Stimulated activated CD8-positive, alpha-beta memory T cell treated with anti-CD3 and anti-CD28 coated beads, Interleukin-15, amount 100 ng/mL, for 48 hours (primary cell): ENCODE data around the gene DUOXA2.
"Not testable (repeated sequence)": the region's sequence is repeated elsewhere in the genome, so short reads cannot be mapped to it uniquely, and the experiment has no call there.

Experiments
- DNase-seq, 2 donors: peaks; one replicate each; pipeline ENCODE4 v3.0.0-alpha.2; 2020; ENCODE audit warnings: low read depth in 2 of 2

The DUOXA2 gene

GRCh38 chr15:45114076-45114750 lies at the start of gene DUOXA2, which contains the start of gene DUOX2:
Gene DUOXA2, plus strand, starts transcription at chr15:45114326. Its CDS starts 280 bp downstream, at chr15:45114606.
Gene DUOX2, minus strand, starts transcription at chr15:45114172. Its CDS starts 761 bp downstream, at chr15:45113411.
- DNase-seq = no peak

GRCh38 chr15:45064386-45064785 lies 49.7 kb upstream of the DUOXA2 start:
- no peak for DNase-seq

DNA sequence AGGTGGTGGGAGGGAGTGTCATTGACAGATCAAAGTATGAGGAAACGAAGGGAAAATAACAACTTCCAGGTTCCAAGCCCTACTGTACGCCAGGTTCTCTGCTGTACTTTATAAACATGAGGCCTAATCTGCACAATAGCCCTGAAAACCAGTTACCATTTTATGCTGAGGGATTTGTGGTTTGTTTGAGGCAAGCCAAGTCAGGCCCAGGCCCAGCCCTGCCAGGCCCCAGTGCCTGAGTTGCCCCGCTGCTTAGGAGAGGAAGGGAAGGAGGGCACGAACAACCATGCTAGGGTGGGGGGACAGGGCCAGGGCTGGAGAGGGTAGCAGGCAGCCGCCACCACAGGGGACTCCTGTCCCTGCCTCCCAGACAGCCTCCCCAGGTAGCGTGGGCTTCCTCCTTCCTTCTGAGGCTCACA lies 44.2 kb upstream of the DUOXA2 start:
- DNase-seq = not testable (repeated sequence)

DNA sequence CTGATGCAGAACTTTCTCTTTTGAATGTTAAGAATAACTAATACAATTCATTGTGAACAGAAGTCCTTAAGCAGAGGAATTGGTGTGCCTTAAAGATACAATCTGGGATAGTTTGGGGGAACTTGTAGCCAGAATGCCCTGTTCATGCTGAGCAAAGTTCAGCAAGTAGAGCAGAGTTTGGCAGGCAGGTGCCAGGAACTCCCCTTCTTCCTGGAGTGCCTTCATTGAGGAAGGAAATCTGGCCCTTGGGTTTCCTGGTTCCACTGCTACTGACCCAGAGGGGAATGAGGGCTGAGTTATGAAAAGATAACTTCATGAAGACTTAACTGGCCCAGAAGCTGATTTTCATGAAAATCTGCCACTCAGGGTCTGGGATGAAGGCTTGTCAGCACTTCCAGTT lies 40.5 kb upstream of the DUOXA2 start:
- not testable (repeated sequence) for DNase-seq

DNA sequence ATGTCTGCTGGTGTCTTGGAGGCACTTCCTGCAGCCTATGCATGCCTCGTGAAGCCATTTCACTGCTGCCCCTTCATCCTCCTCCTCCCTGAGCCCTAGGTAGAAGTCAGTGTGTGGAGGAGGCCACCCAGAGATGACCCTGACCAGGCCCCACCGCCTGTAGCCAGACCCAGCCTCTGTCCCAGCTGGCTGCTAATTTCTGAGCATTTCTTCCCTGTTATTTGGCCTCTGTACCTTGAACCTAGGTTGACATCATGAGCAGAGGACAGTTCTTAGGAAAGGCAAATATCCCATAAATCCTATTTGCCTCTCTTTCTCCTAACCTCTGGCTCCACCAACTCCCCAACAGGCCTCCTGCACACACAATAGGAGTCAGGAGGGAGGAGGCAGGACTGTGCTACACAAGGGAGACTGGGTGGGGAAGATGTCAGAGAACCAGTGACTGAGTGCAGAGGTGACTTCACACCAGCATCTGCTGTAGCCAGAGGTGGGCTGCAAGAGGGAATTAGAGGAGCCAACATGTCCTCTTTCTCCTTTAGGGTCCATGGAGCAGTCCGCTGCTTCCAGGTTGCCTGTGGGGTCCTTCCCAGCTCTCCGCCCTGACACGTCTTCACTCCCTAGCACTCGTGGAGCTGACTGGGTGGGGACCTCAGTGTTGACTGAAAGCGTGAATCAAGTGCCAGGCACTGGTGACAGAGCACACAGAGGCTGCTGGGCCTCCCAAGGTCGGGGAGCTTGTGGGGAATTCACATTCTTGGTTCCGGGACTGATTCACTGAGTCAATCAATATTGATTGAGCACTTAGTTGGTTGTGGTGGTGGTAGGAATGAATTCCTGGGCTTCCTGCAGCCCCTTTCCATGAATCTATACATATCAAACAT lies 38.4 kb upstream of the DUOXA2 start:
- not testable (repeated sequence) for DNase-seq

GRCh38 chr15:45077391-45077790 lies 36.7 kb upstream of the DUOXA2 start:
- DNase-seq = not testable (repeated sequence)

GRCh38 chr15:45079201-45079600 lies 34.9 kb upstream of the DUOXA2 start:
- not testable (repeated sequence) for DNase-seq

- DNase-seq = not testable (repeated sequence)
These were observed 34.4 kb upstream of the DUOXA2 start for GRCh38 chr15:45079628-45080246.

DNA sequence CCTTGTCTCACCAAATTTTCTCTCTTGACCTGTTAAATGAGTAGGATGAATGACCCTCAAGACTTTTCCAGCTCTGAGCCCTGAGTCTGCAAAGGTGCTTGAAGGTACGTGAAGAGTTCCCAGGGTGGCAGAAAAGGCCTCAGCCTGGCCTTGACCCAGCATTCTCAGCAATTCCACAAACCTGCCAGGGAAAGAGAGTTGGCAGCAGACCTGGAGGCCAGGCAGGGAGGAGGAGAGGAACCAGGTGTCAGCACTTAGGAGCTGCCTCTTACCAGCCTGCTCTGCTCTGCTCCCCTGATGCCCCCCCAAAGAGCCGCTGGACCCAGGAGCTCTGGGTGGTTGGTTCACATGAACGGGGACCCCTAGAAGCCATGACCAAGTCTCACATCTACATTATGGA lies 33.5 kb upstream of the DUOXA2 start:
- DNase-seq = not testable (repeated sequence)

- DNase-seq = not testable (repeated sequence)
These were observed 31.7 kb upstream of the DUOXA2 start for GRCh38 chr15:45082412-45082811.

- no peak for DNase-seq
These were observed 30.9 kb upstream of the DUOXA2 start for GRCh38 chr15:45083223-45083622.

DNA sequence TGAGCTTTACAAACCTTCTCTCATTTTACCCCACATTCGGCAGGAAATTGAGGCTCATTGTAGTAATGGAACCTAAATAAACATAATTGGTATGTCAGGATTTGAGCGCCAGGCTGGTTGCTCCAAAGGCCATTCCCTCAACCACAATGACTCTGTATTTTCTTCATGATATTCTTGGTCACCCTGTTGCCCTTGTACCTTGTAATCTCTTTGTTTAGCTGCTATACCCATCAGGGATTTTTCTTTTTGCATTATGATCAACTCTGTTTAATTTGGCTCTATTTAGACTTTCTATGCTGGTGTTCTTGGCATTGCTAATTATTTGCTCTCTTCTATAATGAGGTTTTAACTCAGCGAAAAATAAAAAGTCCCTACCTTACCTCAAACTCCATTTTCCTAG lies 30.0 kb upstream of the DUOXA2 start:
- DNase-seq = no peak

DNA sequence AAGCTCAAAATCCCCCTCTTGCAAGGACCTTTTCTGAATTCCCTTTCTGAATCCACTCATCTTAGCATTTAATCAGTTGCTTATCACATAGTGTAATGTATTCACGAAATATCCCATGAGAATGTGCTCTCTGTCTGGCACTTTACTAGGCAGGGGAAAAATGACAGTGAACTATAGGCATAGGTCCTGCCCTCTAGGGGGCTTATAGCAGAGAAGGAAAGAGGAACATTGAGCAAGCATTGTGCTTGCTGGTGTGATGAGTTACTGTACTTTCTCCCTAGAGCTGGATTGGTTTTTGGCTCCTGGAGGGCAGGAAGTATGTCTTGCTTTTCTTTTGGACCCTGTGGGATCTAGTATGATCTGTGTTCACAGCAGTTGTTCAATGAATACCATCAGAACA lies 26.6 kb upstream of the DUOXA2 start:
- DNase-seq = no peak

- DNase-seq = no peak
These were observed 25.1 kb upstream of the DUOXA2 start for GRCh38 chr15:45088801-45089711.

- no peak for DNase-seq
These were observed 24.3 kb upstream of the DUOXA2 start for GRCh38 chr15:45089712-45090373.

GRCh38 chr15:45091161-45091560 lies 23.0 kb upstream of the DUOXA2 start:
- DNase-seq = no peak

DNA sequence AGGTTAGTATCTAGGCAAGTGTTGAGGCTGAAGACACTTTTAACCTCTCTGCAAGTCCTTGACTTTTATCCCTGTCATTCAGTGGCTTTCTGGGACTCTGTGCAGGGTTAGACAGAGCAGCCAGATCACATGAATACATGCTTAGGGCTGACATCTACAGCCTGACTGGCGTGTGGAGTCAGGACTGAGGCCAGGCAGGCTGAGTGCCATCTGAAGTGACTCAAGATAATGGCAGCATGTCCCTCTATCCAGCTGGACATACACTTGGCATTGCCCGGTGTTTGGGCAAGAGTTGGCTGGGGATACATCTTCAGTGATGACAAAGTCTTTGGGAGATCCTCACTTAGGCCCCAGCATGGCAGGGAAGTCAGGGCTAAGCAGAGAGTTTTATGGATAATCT lies 22.6 kb upstream of the DUOXA2 start:
- no peak for DNase-seq

- no peak for DNase-seq
These were observed 21.1 kb upstream of the DUOXA2 start for GRCh38 chr15:45093013-45093412.

GRCh38 chr15:45093622-45094357 lies 20.3 kb upstream of the DUOXA2 start:
- no peak for DNase-seq

DNA sequence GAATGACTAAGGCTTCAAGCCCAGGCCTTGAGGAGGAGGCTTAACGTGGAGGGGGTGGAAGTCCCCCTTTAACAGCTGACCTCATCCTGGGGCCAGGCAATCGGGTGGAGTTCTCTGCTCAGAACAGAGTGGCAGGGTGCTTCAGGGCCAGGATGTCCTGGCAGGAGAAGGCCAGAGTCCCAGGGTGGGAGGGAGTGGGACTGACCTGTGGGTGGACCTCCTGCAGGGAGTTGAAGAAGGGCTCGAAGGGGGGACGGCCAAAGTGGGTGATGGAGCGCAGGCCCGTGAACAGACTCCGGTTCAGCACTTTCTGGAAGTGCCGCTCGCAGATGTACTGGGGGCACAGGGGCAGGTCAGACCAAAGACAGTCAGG lies 19.8 kb upstream of the DUOXA2 start:
- DNase-seq = no peak
